ENCODE data around the gene TIMP2.
A peak's percentile ranks its signal among the peaks of the same experiment; 100 is the strongest.

TIMP2 gene

DNA sequence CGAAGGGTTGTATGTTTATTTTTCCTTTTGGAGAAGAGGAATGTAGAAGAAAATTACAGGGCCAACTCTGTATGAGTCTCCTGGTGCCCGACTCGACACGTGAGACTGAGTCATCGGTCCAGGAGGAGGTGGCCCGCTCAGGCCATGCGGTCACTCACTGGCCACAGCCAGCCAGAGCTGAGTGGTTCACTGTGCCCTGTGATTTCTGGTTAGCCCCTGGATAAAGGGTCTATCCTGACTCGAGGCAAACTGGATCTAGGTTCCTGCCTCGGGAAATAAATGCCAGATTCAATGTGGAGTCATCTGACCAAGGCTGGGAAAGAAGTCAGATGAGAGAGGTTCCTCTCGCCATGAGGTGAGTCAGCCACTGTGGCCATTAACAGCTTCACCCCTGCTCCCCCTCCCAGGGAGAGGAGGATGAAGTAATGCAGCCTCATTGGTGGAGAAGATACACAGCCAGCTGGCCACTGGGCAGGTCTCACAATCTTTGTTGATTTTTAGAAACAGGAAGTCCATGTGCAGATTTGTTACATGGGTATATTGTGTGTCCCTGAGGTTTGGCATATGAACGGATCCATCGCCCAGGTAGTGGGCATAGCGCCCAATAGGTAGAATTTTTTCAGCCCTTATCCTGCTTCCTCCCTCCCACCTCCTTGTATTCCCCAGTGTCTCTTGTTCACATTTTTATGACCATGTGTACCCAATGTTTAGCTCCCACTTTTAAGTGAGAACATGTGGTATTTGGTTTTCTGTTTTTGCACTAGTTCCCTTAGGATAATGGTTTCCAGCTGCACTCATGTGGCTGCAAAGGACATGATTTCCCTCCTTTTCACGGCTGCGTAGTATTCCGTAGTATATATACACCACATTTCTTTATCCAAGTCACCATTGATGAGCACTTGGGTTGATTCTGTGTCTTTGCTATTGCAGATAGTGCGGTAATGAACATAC is 62.8 kb downstream of the TIMP2 start:
- DNase-seq: no peak

DNA sequence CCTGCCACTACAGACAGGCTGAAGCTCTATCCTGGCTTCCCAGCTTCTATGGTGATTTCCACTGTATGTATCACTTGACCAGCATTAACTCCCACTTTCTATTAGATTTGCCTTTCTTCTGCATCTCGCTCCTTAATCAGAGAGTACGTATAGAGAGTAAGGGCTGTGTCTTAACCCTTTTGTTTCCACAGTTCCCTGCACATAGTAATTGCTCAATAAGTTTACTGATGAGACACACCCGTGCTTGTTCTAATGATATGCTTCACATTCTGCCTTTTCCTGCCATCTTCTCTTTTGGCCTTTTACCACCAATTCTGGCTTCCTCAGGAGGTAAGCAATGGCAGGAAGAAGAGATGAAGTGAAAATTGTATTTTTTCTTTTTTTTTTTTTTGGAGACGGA is 64.0 kb downstream of the TIMP2 start:
- no peak for DNase-seq

DNA sequence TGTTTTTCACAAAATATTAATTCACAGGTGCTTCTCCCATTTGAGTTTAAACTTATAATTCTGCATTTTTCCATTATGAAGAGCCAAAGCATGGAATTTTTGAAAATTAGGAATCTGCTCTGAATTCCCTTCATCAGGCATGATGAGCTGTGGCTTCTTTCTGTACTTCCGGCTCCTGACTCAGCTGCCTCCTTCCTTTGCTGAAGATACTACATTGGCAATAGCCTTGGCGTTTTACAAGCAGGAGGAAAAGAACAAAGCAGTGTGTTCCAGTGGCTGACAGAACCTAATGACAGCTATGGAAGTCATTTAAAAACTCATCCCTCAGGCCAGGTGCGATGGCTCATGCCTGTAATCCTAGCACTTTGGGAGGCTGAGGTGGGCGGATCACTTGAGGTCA is 66.1 kb downstream of the TIMP2 start:
- no peak for DNase-seq

DNA sequence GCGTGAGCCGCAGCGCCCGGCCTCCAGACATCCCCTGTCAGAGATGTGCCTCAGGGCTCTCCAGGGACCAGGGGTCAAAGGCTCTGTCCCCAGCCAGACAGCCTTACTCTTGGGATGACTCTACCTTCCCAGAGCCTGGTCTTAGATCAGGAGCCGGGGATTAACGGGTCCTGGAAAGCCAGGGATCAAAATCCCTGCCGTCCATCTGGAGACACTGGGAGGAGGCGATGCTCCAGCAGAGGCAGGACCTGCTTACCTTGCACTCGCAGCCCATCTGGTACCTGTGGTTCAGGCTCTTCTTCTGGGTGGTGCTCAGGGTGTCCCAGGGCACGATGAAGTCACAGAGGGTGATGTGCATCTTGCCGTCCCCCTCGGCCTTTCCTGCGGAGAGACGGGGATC is 67.9 kb downstream of the TIMP2 start:
- no peak for DNase-seq

DNA sequence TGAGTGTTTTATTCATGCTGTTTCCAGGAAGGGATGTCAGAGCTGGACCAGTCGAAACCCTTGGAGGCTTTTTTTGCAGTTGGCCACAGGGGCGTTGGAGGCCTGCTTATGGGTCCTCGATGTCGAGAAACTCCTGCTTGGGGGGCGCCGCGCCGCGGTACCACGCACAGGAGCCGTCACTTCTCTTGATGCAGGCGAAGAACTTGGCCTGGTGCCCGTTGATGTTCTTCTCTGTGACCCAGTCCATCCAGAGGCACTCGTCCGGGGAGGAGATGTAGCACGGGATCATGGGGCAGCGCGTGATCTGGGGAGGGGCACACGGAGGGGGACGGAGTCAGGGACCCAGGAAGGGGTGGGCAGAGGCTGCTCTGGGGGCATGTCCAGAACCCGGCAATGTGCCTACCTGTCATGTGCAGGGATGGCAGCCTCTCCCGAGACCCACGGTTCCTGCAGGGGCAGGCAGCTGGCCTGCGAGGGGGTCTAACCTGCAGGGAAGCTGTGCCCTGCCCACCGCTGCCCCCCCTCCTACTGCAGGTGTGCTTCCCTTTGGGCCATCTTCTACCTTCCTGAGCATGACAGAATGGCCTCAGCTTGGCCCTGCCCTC is 69.5 kb downstream of the TIMP2 start:
- DNase-seq: no peak

DNA sequence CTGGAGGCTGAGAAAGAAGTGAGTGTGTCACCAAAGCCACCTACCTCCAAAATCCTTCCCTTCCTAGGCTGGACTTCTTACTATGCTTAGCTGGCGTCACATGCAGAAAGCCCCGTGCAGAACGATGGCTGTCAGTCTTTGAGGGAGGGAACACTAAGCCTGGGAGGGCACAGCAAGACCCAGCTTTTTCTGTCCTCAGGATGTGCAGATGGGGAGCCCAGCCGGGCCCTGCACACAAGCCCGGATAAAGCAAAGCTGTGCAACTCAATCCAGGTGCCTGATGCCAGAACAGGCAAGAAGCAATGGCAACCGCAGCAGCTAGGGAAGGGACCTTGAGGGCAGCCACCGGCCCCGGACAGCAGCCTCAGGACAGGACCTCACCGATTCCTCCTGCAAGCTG is 70.7 kb downstream of the TIMP2 start:
- DNase-seq: no peak

DNA sequence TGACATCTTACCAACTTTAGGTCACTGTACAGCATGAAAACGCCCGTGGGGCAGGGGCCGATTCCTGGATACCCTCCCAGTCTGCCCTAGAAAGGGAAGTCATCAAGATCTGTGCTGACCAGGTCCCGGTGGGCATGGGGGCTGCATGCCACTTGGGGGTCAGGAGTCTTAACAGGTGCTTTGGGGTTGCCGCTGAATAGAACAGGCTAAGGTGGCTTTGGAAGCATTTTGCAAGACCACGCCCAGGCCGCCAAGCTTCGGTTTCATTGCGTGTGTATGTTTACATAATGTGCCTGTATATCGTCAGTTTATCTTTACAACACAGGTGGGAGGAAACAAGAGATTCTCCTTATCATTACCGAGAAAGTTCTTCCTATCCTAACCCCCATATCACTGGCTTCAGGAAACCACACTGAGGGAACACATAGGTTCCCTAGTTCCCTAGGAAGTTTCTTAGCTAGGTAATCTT is 71.2 kb downstream of the TIMP2 start:
- DNase-seq: no peak

DNA sequence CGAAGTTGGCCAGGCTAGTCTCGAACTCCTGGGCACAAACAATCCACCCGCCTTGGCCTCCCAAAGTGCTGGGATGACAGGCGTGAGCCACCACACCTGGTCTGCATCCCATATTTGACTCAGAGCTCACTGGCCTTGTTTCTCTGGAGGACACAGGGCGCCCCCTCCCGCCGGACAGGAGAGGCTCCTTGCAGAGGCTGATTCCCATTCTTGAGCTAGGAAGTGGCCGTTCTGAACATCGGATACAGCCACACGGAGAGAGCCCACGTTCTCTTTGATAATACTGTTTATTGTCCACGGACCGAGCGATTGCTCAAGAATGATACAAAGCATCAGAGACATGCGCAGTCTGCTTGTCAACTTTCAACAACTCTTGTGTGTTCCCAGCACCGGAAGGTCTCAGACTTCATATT is 72.5 kb downstream of the TIMP2 start:
- DNase-seq: no peak

DNA sequence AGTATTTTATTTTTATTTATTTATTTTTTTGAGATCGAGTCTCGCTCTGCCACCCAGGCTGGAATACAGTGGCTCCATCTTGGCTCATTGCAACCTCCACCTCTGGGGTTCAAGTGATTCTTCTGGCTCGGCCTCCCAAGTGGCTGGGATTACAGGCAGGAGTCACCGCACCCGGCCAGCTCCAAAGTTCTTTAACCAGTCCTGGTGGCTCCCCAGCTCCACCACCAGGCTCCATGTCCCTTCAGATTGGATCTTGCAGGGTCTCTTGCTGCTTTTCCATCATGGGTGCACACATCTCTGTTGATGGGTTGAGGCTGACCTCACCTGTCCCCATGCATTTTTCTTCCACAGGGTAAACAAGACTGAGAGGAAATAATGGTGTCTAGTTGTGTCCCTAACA is 76.2 kb downstream of the TIMP2 start:
- no peak for DNase-seq

DNA sequence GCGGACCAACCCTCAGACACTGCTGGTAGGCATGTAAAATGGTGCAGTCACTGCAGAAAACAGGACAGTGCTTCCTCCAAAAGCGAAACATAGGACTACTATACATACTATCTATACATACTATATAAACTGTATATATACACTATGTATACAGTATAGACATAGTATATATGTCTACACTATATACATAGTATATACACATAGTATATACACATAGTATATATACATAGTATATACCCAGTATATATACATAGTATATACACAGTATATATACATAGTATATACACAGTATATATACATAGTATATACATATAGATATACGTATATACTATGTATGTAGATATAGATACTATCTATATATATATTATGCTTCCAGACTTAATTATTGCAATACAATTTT is 78.1 kb downstream of the TIMP2 start:
- DNase-seq: no peak

DNA sequence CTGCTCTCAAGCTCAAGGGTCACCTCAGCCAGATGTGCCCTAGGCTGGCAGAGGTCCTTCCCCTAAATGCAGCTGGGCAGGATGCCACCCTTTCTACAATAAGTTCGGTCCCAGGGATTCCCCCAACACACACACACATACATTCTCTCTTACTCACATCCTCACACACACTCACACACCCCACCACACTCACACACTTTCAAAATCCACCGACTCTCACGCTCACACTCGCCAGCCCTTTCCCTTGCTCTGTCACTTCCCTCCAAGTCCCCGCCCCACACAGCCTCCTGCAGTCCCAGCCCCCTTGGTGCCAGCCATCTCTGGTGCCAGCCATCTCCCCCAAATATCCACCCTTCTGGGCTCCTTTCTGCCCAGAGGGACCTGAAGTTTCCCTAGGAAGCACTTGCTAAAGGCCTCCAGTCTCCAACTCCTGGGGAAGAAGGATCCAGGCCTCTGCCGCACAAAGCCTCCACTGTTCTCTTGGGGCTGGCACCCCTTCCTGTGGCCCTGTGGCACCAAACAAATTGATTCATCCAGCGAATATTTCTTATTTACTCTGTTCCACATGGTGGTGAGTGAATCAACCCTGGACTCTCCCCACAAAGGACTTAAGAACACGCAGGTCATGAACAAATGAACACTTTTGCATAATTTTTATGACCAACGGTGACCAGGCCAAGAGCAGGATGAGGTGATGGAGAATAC is 80.7 kb downstream of the TIMP2 start:
- no peak for DNase-seq

DNA sequence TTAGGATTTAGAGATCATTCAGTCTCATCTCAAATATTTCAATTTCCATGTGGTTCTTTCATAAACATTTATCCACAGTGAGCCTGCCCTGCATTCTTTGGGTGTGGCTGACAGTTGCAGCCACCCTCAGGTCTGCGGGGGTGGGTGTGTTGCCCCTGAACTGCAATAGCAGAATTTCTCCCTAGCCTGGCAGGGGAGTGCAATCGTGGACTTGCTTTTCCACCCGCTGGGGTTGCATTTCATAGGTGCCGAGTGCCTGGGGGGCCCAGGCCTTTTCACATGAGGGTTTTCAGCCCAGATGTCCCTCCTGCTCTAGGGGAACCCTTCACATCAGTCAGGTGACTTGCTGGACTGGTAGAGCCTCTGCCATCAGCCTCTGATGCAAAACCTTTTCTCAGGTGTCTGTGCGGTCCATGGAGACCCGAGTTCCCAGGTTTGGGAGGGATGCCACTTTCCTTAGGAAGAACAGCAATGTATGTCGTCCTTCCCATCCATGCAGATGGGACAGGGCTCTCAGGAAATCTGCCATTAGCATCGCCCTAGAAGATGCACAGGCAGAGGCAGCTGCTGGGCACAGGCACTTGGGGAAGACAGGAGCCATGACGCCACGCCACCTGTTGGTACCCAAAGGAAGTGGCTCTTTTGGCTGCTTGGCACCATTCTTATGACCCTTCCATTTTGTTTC is 82.2 kb downstream of the TIMP2 start:
- peak; percentile 56 to 71 for DNase-seq

DNA sequence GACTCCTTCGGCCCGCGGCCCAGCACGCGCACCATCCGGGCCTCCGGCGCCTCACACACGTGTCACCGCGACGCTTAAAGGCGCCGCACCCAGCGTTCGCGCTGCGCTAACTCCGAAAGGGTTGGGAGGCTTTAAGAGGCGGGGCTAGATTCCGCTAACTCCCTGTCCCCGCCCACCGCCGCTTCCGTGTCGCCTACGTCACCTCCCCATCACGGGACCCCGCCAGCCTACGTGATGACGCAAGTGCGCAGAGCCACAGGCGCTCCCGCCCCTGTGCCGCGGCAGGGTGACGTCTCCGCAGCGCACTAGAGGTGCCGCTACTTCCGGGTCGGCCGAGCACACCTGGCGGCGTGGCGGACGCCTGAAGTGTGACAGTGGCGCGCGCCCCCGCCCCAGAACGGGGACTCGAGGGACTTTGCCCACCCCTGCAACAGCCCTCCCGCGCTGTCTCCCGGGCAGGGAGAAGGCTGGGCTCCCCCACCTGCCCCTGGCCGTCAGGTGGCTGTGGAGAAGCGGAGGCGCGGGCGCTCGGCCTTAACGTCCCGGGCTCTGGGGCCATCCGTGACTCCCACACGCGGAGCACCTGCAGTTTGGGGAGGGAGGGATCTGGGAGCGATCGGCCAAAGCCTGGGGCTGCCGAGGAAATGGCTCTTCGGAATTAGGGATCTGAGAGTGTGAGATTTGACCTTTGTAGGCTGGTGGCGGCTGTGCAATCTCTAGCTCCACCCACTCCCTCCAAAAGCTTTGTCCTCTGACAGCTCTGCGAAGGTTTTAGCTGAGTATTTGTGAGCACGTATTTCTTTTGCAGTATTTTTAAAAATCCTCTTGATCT is 84.2 kb downstream of the TIMP2 start, which contains the start of gene USP36:
Gene USP36, minus strand, starts transcription at position 35 of the 832 bp plus-strand sequence. CDS start 4,451 bp downstream, outside the sequence.
- peak; percentile 100 for DNase-seq

DNA sequence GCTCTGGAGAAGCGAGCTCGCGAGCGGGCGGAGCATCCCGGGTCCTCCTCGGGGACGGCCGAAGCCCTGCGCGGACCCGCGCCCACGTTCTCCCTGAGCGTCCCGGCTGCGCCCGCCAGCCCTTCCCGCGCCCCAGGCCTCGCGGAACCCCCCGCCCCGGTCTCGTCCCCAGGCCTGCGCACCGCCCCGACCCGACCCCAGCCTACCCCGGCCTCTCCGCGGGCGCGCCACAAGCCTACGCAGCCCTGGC is 84.7 kb downstream of the TIMP2 start:
- no peak for DNase-seq

DNA sequence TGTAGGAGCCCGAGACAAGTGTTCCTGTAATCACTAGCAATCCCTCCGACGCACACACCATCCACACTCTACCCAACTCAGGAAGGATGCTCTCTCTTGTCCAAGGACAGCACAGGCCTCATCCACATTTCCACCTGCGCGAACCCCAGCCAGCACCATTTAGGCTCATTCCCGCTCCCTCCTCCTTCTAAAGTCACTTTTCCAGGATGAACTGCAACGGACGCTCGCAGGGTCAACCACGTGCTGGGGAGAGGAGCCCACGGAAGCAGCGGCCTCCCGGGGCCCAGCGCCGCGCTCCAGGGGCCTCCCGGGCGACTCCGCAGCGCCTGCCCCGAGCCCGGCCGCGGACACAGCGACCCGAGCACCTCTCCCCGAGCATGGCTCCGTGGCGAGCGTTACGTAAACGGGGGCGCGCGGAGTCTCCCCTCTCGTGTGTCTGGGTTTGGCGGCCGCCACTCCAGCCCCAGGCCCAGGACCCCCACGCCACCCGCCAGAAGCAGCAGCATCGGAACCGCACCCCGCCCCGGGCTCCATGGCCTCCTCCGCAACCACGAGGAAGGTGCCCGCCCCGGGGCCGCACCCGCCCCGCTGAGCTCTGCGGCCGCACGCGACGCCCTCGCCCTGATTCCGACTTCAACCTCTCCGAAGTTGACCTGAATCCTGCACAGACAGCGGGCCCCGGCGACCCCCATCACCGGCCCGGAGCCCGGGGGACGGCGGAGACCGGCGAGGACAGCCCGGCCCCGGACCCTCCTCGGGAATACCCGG is 85.2 kb downstream of the TIMP2 start:
- DNase-seq: peak; percentile 41 to 58

DNA sequence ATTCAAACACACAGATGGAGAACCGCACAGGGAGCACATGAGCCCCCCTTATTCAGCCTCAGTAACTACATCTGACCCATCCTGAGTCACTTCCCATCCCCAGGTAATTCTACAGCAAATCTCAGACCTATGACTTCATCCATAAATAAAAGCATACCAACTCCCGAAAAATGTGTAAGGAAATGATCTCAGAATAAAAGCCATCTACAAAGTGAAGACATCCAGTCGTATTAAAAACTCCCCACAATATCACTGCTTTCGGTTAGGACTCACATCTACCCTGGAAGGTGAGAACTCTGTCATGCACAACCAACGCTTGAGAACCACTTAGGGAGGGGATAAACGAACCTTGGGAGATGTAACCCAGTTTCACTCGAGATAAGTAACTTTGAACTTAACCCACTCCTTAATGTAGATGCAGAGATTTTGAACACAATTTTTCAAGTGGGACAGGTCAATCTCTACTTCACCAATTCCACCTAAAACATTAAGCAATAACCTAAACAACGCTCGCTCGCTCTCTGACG is 85.9 kb downstream of the TIMP2 start:
- DNase-seq: no peak

DNA sequence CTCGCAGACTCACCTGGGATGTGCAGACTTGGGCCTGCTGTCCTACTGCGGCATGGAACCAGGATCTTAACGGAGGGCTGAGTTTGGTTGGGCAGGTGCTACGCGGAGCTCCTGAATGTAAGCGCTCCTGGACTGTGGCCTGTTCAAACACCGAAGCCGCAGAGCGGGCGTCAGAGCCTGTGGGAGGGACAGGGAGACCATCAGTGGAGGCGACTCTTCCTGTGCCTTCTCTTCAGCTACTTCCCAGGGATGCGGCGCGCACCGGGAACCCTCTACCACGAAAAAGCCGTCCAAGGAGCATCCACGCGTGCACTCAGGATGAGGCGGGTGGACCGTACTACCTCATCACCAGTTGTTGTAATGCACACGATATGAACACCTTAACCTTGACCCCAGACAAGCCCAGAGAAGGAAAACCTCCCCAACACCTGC is 86.6 kb downstream of the TIMP2 start:
- DNase-seq: no peak

DNA sequence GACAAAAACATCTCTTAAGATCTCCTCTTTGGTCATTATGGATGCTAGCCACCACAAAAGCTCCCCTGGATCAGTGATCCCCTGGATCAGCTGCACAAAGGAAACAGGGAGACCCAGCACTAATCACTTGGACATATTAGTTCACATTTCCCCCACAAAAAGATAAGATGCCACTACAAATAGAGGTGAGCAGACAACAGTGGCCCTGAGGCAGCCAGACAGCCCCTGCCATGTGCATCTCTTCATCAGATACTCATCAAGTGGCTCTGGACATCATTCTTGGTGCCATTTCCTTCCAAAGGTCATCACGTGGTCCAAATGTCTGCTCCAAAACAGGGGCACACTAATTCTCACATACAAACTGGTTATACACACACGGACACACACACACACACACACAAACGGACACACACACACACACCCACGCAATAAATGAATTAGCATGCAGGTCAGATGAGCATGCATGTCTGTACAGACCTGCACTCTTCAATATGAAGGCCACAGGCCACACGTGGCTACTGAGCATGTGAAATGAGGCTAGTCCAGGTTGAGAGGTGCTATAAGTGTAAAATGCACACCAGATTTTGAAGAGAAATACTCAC is 88.7 kb downstream of the TIMP2 start:
- DNase-seq: no peak

DNA sequence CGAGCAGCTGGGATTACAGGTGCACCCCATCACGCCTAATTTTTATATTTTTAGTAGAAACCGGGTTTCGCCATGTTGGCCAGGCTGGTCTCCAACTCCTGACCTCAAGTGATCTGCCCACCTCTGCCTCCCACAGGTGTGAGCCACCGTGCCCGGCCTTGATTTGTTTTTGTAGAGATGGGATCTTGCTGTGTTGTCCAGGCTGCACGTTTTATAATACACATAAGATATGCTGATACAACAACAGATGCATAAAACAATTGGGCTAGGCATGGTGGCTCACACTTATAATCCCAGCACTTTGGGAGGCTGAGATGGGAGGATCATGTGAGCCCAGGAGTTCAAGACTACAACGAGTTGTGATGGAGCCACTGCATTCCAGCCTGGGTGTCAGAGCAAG is 90.6 kb downstream of the TIMP2 start:
- no peak for DNase-seq

DNA sequence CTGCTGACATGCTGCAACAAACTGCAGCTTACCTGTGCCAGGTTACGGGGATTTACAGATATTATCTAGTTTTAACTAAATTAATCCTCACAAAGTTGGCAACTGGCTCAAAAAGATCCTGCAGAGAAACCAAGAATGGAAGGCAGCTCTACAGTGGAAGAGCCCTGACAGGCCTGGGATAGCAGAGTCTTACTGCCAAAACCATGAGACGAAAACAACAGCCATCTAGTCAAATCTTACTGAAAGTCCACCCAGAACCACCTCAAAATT is 92.7 kb downstream of the TIMP2 start:
- DNase-seq: no peak

All from activated CD4-positive, alpha-beta T cell treated with anti-CD3 and anti-CD28 coated beads, Interleukin-2, amount 50 U/mL, for 48 hours (primary cell).